Gastroesophageal sphincter (tissue), 4 donors: ENCODE measurements around the gene RAB5IF. TPM values are rescaled to one million over a fixed set of nuclear protein-coding genes. Genes with fewer than 3 reads are reported as not detected.

Experiments
- ATAC-seq: fragments of 150-250 bp; one replicate; pipeline ENCODE4 v1.9.1; 2016; ENCODE audit warnings: mild to moderate bottlenecking, moderate library complexity
- H3K27ac ChIP-seq, 4 donors: fragments of 200-600 bp; sonication (generic) in 3 of 4; 1 replicate in 3 of 4; 2 replicates in 1 of 4; pipeline ENCODE4 v1.5.1; 2016 to 2019
- H3K27me3 ChIP-seq: fragments of 200-600 bp; sonication (generic); one replicate; pipeline ENCODE4 v1.5.1; 2019
- H3K36me3 ChIP-seq, 2 donors: fragments of 200-600 bp; sonication (generic); one replicate each; pipeline ENCODE4 v1.5.1; 2019; ENCODE audit warnings: control low read depth in 1 of 2
- H3K4me1 ChIP-seq, 3 donors: fragments of 200-600 bp; sonication (generic); 1 replicate in 2 of 3; 2 replicates in 1 of 3; pipeline ENCODE4 v1.5.1; 2016 to 2019; ENCODE audit warnings: control low read depth in 2 of 3
- H3K4me3 ChIP-seq, 2 donors: fragments of 200-600 bp; sonication (generic); one replicate each; pipeline ENCODE4 v1.5.1; 2019; ENCODE audit warnings: mild to moderate bottlenecking in 1 of 2, moderate library complexity in 1 of 2
- H3K9me3 ChIP-seq, 3 donors: fragments of 200-600 bp; sonication (generic); one replicate each; pipeline ENCODE4 v1.5.1; 2017 to 2019; ENCODE audit warnings: control low read depth in 2 of 3
- CTCF ChIP-seq, 4 experiments: fragments of 200-600 bp in 2 of 4; fragments of 450-650 bp in 2 of 4; sonication (generic) in 1 of 4; IDR thresholded peaks; one replicate each; pipeline ENCODE4 v1.5.1; 2017 to 2019; ENCODE audit warnings: antibody characterized with exemption in 4 of 4, mild to moderate bottlenecking in 2 of 4, moderate library complexity in 2 of 4
- EP300 ChIP-seq: sonication (generic); formaldehyde crosslinking; IDR thresholded peaks from one replicate; pipeline ENCODE4 v1.6.1; 2017; ENCODE audit warnings: antibody characterized with exemption, mild to moderate bottlenecking
- POLR2A ChIP-seq, 2 donors: fragments of 450-650 bp; IDR thresholded peaks; one replicate each; pipeline ENCODE4 v1.6.1; 2017; ENCODE audit warnings: antibody characterized with exemption in 2 of 2, mild to moderate bottlenecking in 2 of 2, moderate library complexity in 1 of 2
- POLR2AphosphoS5 ChIP-seq: sonication (generic); formaldehyde crosslinking; IDR thresholded peaks from one replicate; pipeline ENCODE4 v1.6.1; 2017; ENCODE audit warnings: antibody characterized with exemption
- WGBS, 2 donors: methylation state at CpG; one replicate each; pipeline ENCODE4 v1.1.5; 2018; ENCODE audit warnings: low coverage in 1 of 2; 5-methylcytosine and 5-hydroxymethylcytosine counted together
- total RNA-seq, 4 donors: library from RNA; depleted of rRNA; stranded (reverse); fragments of >200 nt; gene quantifications; one replicate each; pipeline ENCODE4 v1.1.0, GENCODE V29; 2016

RAB5IF gene
- total RNA-seq, 4 donors from 2014 or later: 66.3 to 100 (median 78.9) TPM

GRCh38 chr20:36579996-36580545 lies 25.5 kb upstream of the RAB5IF start:
- 50 to 64% methylated on average over 1 of the region's 2 CpGs for WGBS, 2 donors
- Histone ChIP-seq H3K4me1 (peaks cover 0 to 16% (median 7%) of the 10 kb centered on the region in 3 donors), H3K9me3 (no peaks in the 10 kb centered on the region), H3K27ac (no peak overlapping the region), H3K27me3 (no peaks in the 10 kb centered on the region), H3K36me3 (peaks cover 0 to 50% of the 10 kb centered on the region in 2 donors), H3K4me3 (no peak overlapping the region)
- TF ChIP-seq EP300 (no peak), POLR2AphosphoS5 (no peak), POLR2A (IDR thresholded peaks at IDR 0.05) (no peak), CTCF (IDR thresholded peaks at IDR 0.05) (no peak)
- ATAC-seq: no peak

GRCh38 chr20:36582322-36582721 lies 23.3 kb upstream of the RAB5IF start:
- H3K9me3 ChIP-seq: no peaks in the 10 kb centered on the region
- no peak for TF ChIP-seq CTCF (IDR thresholded peaks at IDR 0.05)
- TF ChIP-seq POLR2A (IDR thresholded peaks at IDR 0.05): no peak
- TF ChIP-seq POLR2AphosphoS5: no peak
- no peak for TF ChIP-seq EP300
- no peaks in the 10 kb centered on the region for H3K27me3 ChIP-seq
- peaks cover 0 to 58% of the 10 kb centered on the region in 2 donors for H3K36me3 ChIP-seq
- H3K4me3 ChIP-seq: no peak overlapping the region
- no peak overlapping the region for H3K27ac ChIP-seq
- H3K4me1 ChIP-seq: no peaks in the 10 kb centered on the region
- no peak for ATAC-seq
- 76 to 84% methylated on average over 2 to 4 of the region's 4 CpGs for WGBS, 2 donors

- ATAC-seq: no peak
- Histone ChIP-seq H3K27me3 (no peaks in the 10 kb centered on the region), H3K36me3 (peaks cover 0 to 62% of the 10 kb centered on the region in 2 donors), H3K9me3 (no peaks in the 10 kb centered on the region), H3K4me1 (no peaks in the 10 kb centered on the region), H3K4me3 (no peak overlapping the region), H3K27ac (no peak overlapping the region)
- WGBS, 2 donors: 87 to 100% methylated on average over 3 to 4 of the region's 4 CpGs
- TF ChIP-seq CTCF (IDR thresholded peaks at IDR 0.05): no peak
- TF ChIP-seq EP300: no peak
- no peak for TF ChIP-seq POLR2A (IDR thresholded peaks at IDR 0.05)
- TF ChIP-seq POLR2AphosphoS5: no peak
Measured at GRCh38 chr20:36582821-36583220, 22.8 kb upstream of the RAB5IF start.

- H3K27ac ChIP-seq: no peak overlapping the region
- H3K4me3 ChIP-seq: no peak overlapping the region
- H3K9me3 ChIP-seq: no peaks in the 10 kb centered on the region
- H3K36me3 ChIP-seq: peaks cover 0 to 60% of the 10 kb centered on the region in 2 donors
- no peak for TF ChIP-seq EP300
- no peak for TF ChIP-seq POLR2A (IDR thresholded peaks at IDR 0.05)
- no peak for TF ChIP-seq POLR2AphosphoS5
- TF ChIP-seq CTCF (IDR thresholded peaks at IDR 0.05): no peak
- no peaks in the 10 kb centered on the region for H3K27me3 ChIP-seq
- no peak for ATAC-seq
- 71 to 81% methylated on average over 2 of the region's 2 CpGs for WGBS, 2 donors
- H3K4me1 ChIP-seq: no peaks in the 10 kb centered on the region
Measured at GRCh38 chr20:36584018-36584481, 21.5 kb upstream of the RAB5IF start.

- Histone ChIP-seq H3K36me3 (peaks cover 0 to 60% of the 10 kb centered on the region in 2 donors), H3K27ac (no peak overlapping the region), H3K9me3 (no peaks in the 10 kb centered on the region), H3K27me3 (no peaks in the 10 kb centered on the region), H3K4me3 (no peak overlapping the region), H3K4me1 (no peaks in the 10 kb centered on the region)
- WGBS, 2 donors: 76% methylated on average over 6 of the region's 8 CpGs; no CpG with 5 or more reads in 1 of the 2 donors
- no peak for ATAC-seq
- no peak for TF ChIP-seq EP300
- TF ChIP-seq POLR2AphosphoS5: no peak
- no peak for TF ChIP-seq CTCF (IDR thresholded peaks at IDR 0.05)
- no peak for TF ChIP-seq POLR2A (IDR thresholded peaks at IDR 0.05)
Measured at GRCh38 chr20:36585410-36586125, 20.0 kb upstream of the RAB5IF start.
